Measurements from ENCODE around the gene ERG.

- TF ChIP-seq GATA2 (IDR thresholded peaks at IDR 0.05; ENCODE audit: low read depth, low read length), result no peak
- TF ChIP-seq GATA3 (IDR thresholded peaks at IDR 0.05; ENCODE audit: low read depth, low read length), result no peak
Measured at GRCh38 chr21:38330666-38331065, 167.6 kb downstream of the ERG start.

All from SH-SY5Y (cell line).